HG02884 (cell line): ENCODE measurements around the gene MT1E.
"Not testable (repeated sequence)": the region's sequence is repeated elsewhere in the genome, so short reads cannot be mapped to it uniquely, and the experiment has no call there.

ENCODE experiments used
- ATAC-seq: cut with Tn5 transposase; IDR thresholded peaks from one replicate; pipeline ENCODE4 v1.9.1; 2021; ENCODE audit warnings: mild to moderate bottlenecking, moderate library complexity; ENCODE audit not compliant: unreplicated experiment

Gene MT1E

DNA sequence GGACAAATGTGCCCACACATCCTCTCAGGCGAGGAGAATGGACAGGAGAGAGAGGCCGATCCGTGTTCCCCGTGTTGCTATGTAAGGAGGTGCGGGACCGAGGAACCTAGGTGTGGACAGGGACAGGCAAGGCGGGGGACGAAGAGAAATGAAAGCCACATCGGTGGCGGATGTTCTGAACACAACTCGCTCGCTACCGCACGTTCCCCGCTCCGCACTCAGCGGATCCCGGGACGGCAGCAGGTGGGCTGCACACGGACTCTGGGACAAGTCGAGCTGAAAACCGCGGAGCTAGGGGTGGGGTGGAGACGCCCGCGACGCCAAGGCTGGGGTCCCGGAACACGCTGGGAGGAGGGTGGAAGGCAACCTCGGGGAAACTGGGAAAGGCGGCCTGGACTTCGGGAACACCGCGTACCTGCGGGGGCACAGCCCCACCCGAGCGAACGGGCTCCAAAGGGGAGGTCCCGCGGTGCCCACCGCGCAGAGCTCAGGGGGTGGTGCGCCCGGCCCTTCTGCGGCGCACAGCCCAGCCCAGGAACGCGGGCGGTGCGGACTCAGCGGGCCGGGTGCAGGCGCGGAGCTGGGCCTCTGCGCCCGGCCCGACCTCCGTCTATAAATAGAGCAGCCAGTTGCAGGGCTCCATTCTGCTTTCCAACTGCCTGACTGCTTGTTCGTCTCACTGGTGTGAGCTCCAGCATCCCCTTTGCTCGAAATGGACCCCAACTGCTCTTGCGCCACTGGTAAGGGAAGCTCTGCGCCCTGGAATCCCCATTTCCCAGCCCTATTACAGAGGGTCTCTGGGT, at the start of gene MT1E:
TSS of gene MT1E (plus strand) at position 642 of the 803 bp plus-strand sequence. CDS start at position 713, 71 bp downstream.
- ATAC-seq: no peak

DNA sequence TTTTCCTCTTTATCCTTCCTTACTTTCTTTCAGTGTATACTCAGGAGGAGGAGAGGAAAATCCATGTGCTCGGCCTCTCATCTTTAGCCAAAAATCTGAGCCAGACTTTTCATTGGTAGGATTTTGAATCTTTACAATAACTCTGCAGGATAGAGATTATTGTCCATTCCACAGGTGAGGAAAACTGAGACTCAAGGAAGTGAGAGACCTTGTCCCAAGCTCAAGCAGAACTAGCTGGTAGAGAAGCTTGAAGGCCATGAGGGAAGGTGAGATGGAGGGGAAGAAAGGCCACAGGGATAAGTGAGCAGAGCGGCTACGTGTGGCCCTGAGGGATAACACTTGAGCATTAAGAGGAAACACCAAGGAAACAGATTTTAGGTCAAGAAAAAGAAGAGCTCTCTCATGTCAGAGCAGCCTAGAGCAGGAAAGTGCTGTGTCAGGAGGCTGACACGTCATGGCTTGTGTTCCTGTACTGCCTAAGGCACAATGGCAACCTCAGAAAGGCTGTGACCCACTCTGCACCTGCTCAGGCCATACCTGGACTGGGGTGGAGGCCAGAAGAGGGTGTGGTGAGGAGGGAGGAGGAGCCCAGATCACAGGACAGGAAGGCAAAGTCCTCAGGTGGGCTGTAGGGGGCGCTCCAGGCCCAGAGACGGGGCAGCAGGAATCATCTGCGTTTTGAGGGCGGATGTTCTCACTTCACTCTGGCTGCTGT, 48.8 kb upstream of the MT1E start:
- peak; percentile 85 for ATAC-seq

DNA sequence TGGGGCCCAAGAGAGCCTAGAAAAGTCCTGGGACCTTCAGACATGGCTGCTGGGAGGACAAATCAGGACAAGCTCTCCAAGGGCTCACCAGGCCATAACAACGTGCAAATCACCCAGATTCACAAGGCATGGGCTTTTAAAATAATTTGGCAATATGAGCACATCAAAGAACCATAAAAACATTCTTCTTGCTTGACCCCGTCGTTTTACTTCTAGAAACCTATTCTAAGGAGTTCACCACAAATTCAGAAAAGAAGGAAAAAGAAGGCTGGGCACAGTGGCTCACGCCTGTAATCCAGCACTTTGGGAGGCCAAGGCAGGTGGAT, 48.3 kb upstream of the MT1E start:
- no peak for ATAC-seq

DNA sequence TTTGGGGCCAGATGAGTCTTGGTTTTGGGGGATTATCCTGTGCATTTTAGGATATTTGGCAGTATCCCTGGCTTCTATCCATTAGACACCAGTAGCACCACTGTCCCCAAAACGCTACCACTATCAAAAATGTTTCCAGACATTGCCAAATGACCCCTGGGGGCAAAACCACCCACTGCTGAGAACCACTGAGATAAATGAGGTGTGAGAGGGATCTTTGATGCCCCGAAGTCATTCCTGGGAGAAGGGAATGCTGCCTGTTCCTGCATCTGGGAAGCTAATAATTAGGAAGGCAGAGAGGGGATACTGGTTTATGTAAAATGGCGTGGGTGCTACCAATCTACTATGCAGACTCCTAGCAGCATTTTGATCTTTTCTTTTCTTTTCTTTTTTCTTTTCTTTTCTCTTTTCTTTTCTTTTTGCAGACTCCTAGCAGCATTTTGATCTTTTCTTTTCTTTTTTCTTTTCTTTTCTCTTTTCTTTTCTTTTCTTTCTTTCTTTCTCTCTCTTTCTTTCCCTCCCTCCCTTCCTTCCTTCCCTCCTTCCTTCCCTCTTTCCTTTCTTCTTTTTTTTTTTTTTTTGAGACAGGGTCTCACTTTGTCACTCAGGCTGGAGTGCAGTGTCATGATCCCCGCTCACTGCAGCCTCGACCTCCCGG, 45.1 kb upstream of the MT1E start:
- ATAC-seq: no peak

DNA sequence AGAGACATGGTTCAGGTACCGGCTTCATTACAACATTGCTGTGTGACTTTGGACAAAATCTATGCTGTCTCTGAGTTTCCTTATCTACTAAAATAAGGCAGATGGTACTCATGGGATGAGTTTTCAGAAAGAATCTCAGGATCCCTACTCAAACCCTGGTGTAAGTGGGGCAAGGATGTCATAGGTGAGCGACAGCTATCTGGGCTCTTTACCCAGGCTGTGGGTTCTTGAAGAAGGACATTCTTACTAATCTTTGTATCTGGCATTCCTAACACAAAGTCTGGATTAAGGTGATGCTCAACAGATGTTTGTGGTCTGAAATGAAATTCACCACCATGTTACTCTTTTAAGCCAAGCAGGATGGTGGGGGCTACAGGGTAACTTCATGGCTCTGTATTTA, 42.7 kb upstream of the MT1E start:
- ATAC-seq: not testable (repeated sequence)

DNA sequence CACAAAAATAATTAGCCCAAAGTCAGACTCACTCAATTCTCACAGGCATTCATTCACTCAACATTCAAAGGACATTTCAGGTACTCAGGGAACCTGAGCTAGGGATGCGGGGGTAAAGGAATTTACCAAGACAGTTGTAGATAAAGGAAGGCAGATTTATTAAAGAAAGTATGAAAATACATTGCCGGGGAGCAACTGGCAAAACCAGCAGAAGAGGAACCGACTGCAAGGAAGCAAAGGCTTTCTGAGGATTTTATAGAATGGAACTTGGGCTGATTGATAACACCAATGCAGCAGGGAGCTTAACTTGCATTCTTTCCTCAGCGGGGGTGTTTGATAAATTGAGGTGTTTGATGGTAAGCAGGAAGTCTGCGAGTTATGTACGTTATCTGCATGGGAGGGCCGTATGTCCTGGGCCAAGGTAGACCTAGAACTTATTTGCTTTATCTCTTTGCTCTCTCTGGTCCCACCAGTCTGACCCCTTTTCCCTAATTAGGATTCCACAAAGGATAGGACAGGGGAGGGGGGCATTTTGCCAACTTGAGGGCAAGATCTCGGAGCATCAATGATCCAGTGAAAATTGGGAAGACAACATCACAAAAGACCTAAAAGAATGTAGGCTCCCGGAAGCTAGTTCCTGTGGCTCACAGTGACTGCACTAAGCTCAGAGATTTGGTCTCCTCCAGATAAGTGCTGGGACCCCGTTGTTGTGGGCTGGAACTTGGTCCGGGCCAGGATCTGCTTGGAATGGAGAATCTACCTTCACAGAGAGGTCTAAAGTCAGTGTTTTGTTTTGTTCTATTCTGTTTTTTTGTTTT, 42.0 kb upstream of the MT1E start:
- no peak for ATAC-seq

DNA sequence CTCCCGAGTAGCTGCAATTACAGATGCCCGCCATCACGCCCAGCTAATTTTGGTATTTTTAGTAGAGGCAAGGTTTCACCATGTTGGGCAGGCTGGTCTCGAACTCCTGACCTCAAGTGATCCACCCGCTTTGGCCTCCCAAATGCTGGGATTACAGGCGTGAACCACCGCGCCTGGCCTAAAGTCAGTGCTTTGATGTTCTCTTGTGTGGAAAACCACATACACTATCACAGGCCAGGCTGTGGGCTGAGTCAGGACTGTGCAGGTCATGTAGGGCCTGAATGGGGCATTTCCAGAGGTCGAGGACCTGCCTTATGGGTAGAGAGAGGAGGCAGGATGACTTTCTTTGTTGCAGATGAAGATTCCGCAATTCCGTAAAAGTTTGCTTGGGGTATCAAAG, 41.3 kb upstream of the MT1E start:
- ATAC-seq: no peak

DNA sequence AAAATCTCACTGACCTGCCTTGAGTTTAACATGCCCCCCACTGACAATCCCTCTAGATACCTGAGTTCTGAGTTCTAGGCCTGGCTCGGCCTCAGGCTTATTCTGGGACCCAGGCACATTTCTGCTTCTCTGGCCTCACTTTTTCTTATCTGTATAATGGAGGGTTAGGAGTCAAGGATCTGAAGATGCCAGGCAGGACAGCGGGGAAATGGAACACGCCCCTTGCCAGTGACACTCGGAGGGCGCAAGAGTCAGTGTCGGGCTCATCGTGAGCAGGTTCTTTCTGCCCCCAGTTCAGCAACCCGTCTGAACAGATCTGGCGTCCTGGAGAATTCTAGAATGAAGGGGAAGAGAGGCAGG, 36.8 kb upstream of the MT1E start:
- no peak for ATAC-seq

DNA sequence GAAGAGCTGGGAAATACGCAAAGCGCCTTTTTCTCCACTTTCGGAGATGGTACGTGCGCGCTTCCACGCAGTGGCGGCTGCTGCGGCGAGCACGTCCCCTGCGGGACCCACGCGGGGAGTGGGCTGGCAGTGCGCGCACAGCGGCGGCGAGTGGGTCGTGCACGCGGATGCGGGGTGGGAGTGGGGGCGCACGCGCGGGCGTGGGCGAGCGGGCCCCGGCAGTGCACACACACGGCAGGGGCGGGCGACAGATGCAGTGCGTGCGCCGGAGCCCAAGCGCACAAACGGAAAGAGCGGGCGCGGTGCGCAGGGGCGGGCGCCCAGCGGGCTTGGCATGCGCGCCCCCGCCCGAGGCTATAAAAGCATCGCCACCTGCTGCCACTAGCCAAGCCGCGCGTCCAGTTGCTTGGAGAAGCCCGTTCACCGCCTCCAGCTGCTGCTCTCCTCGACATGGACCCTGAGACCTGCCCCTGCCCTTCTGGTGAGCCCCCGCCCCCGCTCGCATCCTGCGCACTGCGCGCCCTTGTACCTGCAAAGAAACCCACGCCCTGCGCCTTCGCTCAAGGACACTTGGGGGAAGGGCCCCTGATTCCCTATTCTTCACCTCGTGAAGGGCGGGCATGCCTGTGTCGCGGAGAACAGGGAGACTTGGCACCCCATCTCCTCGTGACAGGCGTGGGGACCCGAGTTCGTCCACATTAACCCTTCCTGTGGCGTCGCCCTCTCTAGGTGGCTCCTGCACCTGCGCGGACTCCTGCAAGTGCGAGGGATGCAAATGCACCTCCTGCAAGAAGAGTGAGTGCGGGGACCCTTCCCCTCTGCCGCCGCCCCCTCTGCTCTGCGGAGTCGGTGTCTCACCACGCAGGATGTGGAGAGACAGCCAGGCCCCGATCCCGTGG, 36.2 kb upstream of the MT1E start, which contains the start of gene MT3:
TSS of gene MT3 (plus strand) at position 388 of the 899 bp plus-strand sequence. CDS start at position 451, 63 bp downstream.
- no peak for ATAC-seq

DNA sequence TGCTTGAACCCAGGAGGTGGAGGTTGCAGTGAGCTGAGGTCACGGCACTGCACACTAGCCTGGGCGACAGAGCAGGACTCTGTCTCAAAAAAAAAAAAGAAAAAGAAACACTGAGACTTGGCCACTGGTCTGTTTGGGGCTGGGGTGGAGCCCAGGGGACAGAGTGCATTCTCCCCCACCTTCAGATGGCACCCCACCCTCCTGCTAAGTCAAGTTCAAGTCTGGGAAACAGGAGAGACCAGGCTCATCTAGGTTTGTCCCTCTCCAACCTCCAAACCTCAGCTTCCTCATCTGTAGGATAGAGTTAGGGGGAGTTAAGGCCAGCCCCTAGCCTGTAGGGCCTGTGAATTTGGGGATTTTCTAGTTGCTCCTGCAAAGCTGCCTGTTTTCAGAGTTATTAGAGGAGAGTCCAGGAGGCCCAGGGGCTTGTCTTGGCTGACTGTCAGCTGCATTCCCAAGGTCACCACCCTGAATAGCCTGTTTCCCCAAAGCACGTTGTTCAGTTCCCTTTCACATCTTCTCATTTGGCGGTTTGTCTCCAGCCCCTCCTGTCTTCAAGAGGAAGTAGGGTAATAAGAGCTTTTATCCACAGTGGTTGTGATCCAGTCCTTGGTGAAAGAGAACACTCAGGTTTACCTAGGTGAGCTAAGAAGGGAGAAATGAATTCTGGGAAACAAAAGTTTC, 34.1 kb upstream of the MT1E start:
- no peak for ATAC-seq

DNA sequence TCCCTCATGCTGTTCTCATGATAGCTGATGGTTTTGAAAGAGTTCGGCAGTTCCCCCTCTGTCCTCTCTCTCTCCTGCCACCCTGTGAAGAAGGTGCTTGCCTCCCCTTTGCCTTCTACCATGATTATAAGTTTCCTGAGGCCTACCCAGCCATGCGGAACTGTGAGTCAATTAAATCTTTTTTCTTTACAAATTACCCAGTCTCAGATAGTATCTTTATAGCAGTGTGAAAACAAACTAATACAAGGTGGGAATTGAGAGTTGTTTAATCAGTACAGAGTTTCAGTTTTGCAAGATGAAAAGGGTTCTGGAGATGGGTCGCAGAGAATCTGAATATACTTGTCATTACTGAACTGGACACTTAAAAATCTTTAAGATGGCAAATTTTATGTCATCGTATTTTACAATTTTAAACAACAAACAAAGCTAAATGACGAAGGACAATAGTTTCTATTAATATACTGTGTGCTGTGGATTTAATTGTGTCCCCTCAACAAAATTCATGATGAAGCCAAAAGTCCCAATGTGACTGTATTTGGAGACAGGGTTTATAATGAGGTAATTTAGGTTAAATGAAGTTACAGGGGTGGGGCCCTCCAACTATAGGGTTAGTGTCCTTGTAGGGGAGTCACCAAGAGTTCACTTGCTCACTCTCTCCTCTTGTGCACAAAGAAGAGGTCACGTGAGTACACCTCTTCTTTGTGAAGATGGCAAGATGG, 31.8 kb upstream of the MT1E start:
- ATAC-seq: no peak

DNA sequence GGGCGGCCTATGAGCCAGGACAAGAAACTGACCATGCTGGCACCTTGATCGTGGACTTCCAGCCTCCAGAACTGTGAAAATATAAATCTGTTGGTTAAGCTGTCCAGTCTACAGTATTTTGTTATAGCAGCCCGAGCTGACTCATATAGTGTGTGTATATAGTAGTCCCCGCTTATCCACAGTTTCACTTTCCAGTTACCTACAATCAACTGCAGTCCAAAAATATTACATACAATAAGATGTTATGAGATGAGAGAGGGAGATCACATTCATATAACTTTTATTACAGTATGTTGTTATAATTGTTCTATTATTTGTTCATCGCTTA, 31.3 kb upstream of the MT1E start:
- no peak for ATAC-seq

DNA sequence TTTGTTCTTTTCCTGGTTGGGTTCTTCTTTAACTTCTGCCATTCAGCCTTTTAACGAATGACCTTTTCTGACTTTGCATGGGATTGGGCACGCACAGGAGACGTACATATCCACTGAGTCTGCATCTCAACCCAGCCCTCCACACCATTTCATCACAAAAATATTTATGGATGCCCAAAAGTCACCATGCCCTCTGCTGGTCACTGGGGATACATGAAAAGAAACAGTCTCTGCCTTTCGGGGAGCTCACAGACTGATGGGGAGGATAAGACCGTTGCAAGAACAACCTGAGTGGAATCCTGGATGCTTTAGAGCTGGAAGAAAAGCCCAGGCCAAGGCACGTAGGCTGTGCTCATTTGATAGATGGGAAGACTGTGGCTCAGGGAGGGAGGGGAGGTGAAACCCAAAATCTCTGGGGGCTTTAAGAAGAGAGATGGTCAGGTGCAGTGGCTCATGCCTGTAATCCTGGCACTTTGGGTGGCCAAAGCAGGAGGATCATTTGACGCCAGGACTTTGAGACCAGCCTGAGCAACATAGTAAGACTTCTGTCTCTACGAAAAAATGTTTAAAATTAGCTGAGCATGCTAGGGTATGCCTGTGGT, 25.1 kb upstream of the MT1E start:
- no peak for ATAC-seq

DNA sequence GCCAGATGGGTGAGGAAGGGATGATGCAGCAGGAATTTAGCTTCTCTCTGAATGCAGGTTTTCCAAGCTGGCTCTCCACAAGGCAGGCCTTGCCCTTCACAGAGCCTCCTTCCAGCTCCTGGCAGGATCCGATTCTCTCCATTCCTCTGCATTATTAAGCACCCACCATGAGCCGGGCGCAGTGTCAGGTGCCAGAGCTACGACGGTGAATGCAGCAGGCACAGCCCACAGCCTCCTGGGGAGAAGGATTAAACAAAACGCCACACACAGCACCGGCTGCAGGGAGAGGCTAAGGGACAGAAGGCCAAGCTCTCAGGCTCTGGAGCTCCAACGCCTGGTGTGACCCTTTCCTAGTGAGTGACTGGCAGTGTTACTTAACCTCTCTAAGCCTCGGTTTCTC, 24.3 kb upstream of the MT1E start:
- no peak for ATAC-seq

DNA sequence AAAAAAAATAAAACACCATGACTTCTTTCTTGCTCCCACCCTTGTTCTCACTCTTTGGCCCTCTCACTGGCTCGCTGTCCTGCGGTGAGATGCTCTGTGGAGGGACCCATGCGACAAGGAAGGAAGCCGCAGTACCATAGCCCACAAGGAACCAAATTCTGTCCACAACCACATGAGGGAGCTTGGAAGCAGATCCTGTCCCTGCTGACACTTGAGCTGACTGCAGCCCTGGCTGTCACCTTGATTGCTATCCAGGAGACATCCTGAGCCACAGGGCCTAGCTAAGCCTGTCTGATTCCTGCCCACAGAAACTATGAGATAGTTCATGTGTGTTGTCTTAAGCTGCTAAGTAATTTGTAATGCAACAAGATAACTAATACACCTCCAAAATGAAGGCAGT, 22.0 kb upstream of the MT1E start:
- ATAC-seq: no peak

DNA sequence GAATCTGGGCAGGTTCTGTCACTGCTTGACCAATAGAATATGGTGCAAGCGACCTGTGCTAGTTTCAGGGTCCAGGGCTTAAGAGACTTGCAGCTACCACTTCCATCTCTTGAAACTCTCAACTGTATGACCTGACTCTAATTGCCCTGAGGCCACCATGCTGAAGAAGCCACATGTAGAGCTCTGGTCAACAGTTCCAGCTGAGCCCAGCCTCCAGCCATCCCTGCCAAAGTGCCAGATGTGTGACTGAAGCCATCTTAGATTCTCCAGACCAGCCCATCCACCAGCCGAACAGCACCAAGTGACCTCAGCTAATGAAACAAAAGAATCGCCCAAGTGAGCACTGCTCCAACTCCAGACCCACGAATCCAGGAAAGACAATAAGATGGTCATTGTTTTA, 20.6 kb upstream of the MT1E start:
- ATAC-seq: no peak

DNA sequence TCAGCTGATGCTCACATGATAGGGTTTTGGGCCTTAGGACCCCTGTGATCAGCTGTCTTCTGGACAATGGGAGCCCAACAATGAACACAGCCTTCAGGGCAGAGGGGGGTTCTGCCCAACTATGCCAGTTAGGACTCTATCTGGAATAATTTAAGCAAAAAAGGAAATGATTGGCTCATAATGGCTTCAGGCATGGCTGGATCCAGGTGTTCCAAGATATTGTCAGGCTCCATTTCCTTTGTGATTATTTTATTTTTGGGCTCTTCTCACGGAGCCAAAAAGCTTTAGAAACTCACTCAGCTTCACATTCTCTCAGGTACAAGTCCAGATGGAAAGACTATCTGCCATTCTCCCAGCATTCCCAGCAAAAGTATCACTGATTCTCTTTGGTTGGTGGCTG, 20.1 kb upstream of the MT1E start:
- no peak for ATAC-seq

DNA sequence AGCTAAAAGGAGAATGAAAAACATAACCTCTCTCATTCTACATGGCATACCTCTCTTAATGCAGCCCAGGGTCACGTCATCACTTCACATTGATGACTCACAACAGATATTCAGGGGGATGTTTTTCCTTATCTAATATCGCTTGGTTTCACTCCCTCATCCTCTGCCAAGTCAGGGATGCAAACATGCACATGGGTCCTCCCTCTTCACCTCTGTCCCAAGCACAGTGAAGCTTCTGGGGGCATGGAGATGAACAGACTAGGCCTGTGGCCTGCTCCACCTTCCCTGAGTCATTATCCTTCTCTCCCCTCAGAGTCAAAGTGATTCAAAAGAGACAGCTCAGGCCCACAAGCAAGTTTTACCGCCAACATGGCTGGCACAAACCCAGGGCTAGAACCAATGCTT, 19.5 kb upstream of the MT1E start:
- no peak for ATAC-seq
